Loucy (cell line): Measurements from ENCODE around the gene TMEM87B.
"Not testable (repeated sequence)": the region's sequence is repeated elsewhere in the genome, so short reads cannot be mapped to it uniquely, and the experiment has no call there.

Experiments used
- H2AFZ ChIP-seq: fragments of 200-600 bp; sonication (generic); 2 replicates; pipeline ENCODE4 v1.6.0; 2016; ENCODE audit warnings: antibody characterized with exemption, mild to moderate bottlenecking, low read length, moderate library complexity
- H3F3A ChIP-seq: fragments of 200-600 bp; 2 replicates; pipeline ENCODE4 v1.6.0; 2016; ENCODE audit warnings: antibody characterized with exemption, low read depth, mild to moderate bottlenecking
- H3K27me3 ChIP-seq: fragments of 200-600 bp; sonication (generic); 2 replicates; pipeline ENCODE4 v1.6.1; 2014; ENCODE audit warnings: low read length, mild to moderate bottlenecking; ENCODE audit not compliant: insufficient read depth, poor library complexity, severe bottlenecking
- H3K36me3 ChIP-seq: fragments of 200-600 bp; sonication (generic); 2 replicates; pipeline ENCODE4 v1.6.1; 2016; ENCODE audit warnings: low read length; ENCODE audit not compliant: insufficient read depth
- H3K4me1 ChIP-seq: fragments of 200-600 bp; sonication (generic); 2 replicates; pipeline ENCODE4 v1.5.1; 2014; ENCODE audit warnings: low read length, mild to moderate bottlenecking; ENCODE audit not compliant: insufficient read depth, poor library complexity, severe bottlenecking
- H3K4me2 ChIP-seq: fragments of 200-600 bp; sonication (generic); 2 replicates; pipeline ENCODE4 v1.6.0; 2014; ENCODE audit warnings: antibody characterized with exemption, low read length, low read depth, mild to moderate bottlenecking; ENCODE audit not compliant: poor library complexity, severe bottlenecking
- H3K4me3 ChIP-seq: fragments of 200-600 bp; sonication (generic); 2 replicates; pipeline ENCODE4 v1.5.1; 2014; ENCODE audit warnings: low read length, mild to moderate bottlenecking, mixed read lengths; ENCODE audit not compliant: poor library complexity, severe bottlenecking
- H3K79me2 ChIP-seq: fragments of 200-600 bp; sonication (generic); 2 replicates; pipeline ENCODE4 v1.6.1; 2014; ENCODE audit warnings: low read length; ENCODE audit not compliant: insufficient read depth
- H3K9ac ChIP-seq: fragments of 200-600 bp; sonication (generic); 2 replicates; pipeline ENCODE4 v1.6.0; 2014; ENCODE audit warnings: mild to moderate bottlenecking, low read depth, low read length, moderate library complexity; ENCODE audit not compliant: poor library complexity, severe bottlenecking
- H3K9me2 ChIP-seq: fragments of 200-600 bp; sonication (generic); replicated peaks from 2 replicates; pipeline ENCODE4 v1.6.1; 2016; ENCODE audit warnings: low read depth, low read length, mixed read lengths
- H3K9me3 ChIP-seq: fragments of 200-600 bp; sonication (generic); 2 replicates; pipeline ENCODE4 v1.6.1; 2014; ENCODE audit warnings: mild to moderate bottlenecking, antibody characterized with exemption, low read length, low read depth; ENCODE audit not compliant: insufficient read depth
- H4K20me1 ChIP-seq: fragments of 200-600 bp; sonication (generic); 2 replicates; pipeline ENCODE4 v1.6.0; 2014; ENCODE audit warnings: antibody characterized with exemption, low read length, mild to moderate bottlenecking; ENCODE audit not compliant: insufficient read depth, poor library complexity, severe bottlenecking
- EZH2phosphoT487 ChIP-seq: fragments of 200-600 bp; IDR thresholded peaks from 2 replicates; pipeline ENCODE4 v1.6.1; 2018; ENCODE audit warnings: antibody characterized with exemption, mild to moderate bottlenecking, moderate library complexity, borderline replicate concordance
- TF ChIP-seq, protein P1 (sequence below): fragments of 200-600 bp; sonication (generic); conservative IDR thresholded peaks from 2 replicates; pipeline ENCODE4 v1.5.1; 2014; ENCODE audit warnings: mild to moderate bottlenecking, antibody characterized with exemption, low read length

TMEM87B gene

GRCh38 chr2:112138159-112139032 lies 83.3 kb downstream of the TMEM87B start, which contains the start of gene FBLN7:
TSS of gene FBLN7 (plus strand) at chr2:112138385. CDS start at chr2:112138656, 271 bp downstream.
- TF ChIP-seq, protein P1, sequence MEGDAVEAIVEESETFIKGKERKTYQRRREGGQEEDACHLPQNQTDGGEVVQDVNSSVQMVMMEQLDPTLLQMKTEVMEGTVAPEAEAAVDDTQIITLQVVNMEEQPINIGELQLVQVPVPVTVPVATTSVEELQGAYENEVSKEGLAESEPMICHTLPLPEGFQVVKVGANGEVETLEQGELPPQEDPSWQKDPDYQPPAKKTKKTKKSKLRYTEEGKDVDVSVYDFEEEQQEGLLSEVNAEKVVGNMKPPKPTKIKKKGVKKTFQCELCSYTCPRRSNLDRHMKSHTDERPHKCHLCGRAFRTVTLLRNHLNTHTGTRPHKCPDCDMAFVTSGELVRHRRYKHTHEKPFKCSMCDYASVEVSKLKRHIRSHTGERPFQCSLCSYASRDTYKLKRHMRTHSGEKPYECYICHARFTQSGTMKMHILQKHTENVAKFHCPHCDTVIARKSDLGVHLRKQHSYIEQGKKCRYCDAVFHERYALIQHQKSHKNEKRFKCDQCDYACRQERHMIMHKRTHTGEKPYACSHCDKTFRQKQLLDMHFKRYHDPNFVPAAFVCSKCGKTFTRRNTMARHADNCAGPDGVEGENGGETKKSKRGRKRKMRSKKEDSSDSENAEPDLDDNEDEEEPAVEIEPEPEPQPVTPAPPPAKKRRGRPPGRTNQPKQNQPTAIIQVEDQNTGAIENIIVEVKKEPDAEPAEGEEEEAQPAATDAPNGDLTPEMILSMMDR: no peak
- TF ChIP-seq EZH2phosphoT487: no peak
- Histone ChIP-seq H3K36me3 (no peaks in the 10 kb centered on the region), H3F3A (no peaks in the 10 kb centered on the region), H3K9ac (no peak within 1 kb of the TSS), H3K4me1 (no peaks in the 10 kb centered on the region), H2AFZ (no peak within 1 kb of the TSS), H4K20me1 (no peaks in the 10 kb centered on the region), H3K4me2 (no peak within 1 kb of the TSS), H3K27me3 (no peaks in the 10 kb centered on the region), H3K9me2 (no peaks in the 10 kb centered on the region), H3K9me3 (no peaks in the 10 kb centered on the region), H3K4me3 (no peak within 1 kb of the TSS), H3K79me2 (no peaks in the 10 kb centered on the region)

- not testable (repeated sequence) for H4K20me1 ChIP-seq, H3K27me3 ChIP-seq, H3K4me3 ChIP-seq
Measured at GRCh38 chr2:112139033-112139614, 84.1 kb downstream of the TMEM87B start.

DNA sequence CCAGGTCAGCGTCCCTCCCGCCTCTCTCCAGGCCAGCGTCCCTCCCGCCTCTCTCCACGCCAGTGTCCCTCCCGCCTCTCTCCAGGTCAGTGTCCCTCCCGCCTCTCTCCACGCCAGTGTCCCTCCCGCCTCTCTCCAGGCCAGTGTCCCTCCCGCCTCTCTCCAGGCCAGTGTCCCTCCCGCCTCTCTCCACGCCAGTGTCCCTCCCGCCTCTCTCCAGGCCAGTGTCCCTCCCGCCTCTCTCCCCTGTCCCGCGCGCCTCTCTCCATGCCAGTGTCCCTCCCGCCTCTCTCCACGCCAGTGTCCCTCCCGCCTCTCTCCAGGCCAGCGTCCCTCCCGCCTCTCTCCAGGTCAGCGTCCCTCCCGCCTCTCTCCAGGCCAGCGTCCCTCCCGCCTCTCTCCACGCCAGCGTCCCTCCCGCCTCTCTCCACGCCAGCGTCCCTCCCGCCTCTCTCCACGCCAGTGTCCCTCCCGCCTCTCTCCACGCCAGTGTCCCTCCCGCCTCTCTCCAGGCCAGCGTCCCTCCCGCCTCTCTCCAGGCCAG lies 84.7 kb downstream of the TMEM87B start:
- H2AFZ ChIP-seq, H4K20me1 ChIP-seq, H3K4me3 ChIP-seq, H3K9me3 ChIP-seq, H3K4me1 ChIP-seq, H3F3A ChIP-seq, H3K79me2 ChIP-seq, H3K9me2 ChIP-seq, H3K36me3 ChIP-seq, H3K27me3 ChIP-seq, H3K9ac ChIP-seq, H3K4me2 ChIP-seq: not testable (repeated sequence)

More at GRCh38 chr2:112139033-112139614, 84.1 kb downstream of the TMEM87B start:
- not testable (repeated sequence) for H3K9ac ChIP-seq, H3K9me3 ChIP-seq, H3K79me2 ChIP-seq, H3K4me2 ChIP-seq, H3K4me1 ChIP-seq, H3F3A ChIP-seq, H3K9me2 ChIP-seq, H2AFZ ChIP-seq, H3K36me3 ChIP-seq

DNA sequence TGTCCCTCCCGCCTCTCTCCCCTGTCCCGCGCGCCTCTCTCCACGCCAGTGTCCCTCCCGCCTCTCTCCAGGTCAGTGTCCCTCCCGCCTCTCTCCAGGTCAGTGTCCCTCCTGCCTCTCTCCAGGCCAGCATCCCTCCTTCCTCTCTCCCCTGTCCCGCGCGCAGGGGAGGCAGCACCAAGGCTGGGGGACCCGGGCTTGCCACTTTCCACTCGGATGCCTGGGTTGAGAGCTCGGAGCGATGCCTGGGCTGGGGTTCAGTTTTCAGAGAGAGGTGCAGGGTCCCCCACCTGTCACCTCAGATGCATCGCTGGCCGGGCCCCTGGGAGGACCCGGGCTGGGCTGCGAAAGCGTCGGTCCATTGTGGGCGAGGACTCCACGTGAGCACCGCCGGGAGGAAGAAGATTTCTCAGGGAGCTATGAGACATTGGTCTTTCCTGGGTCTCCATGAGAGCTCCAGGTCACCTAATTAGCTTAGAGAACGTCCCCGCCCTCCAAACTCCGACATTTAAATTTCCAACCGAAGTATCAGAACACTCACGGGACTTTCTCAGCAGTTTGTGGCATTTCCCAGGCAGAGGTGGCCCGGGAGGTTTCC lies 85.2 kb downstream of the TMEM87B start:
- Histone ChIP-seq H3K79me2 (no peaks in the 10 kb centered on the region), H3K9me2 (no peaks in the 10 kb centered on the region), H3K4me3 (no peak overlapping the region), H3F3A (no peaks in the 10 kb centered on the region), H3K9me3 (no peaks in the 10 kb centered on the region), H3K4me2 (no peak overlapping the region), H3K36me3 (no peaks in the 10 kb centered on the region), H2AFZ (no peak overlapping the region), H3K27me3 (no peaks in the 10 kb centered on the region), H3K4me1 (no peaks in the 10 kb centered on the region), H4K20me1 (no peaks in the 10 kb centered on the region), H3K9ac (no peak overlapping the region)
- TF ChIP-seq EZH2phosphoT487: no peak
- TF ChIP-seq, protein P1: no peak
